Thoracic aorta (tissue), 2 donors: ENCODE results near the gene FKBP10. TPM values are rescaled to one million over a fixed set of nuclear protein-coding genes. Genes with fewer than 3 reads are reported as not detected.

Experiments
- ATAC-seq: fragments of 150-250 bp; one replicate; pipeline ENCODE4 v1.8.0; 2017; ENCODE audit warnings: low read depth; ENCODE audit not compliant: insufficient number of reproducible peaks, low FRiP score
- DNase-seq: peaks from one replicate; pipeline ENCODE4 v3.0.0-alpha.2; 2020; ENCODE audit warnings: low spot score
- H3K27ac ChIP-seq, 2 donors: fragments of 200-600 bp; sonication (generic); 1 replicate in 1 of 2; 2 replicates in 1 of 2; pipeline ENCODE4 v1.5.1; 2016; ENCODE audit warnings: mild to moderate bottlenecking in 2 of 2, moderate library complexity in 2 of 2
- H3K27me3 ChIP-seq: fragments of 200-600 bp; sonication (generic); replicated peaks from 2 replicates; pipeline ENCODE4 v1.6.0; 2016; ENCODE audit warnings: mild to moderate bottlenecking; ENCODE audit not compliant: insufficient read depth
- H3K36me3 ChIP-seq: fragments of 200-600 bp; sonication (generic); one replicate; pipeline ENCODE4 v1.5.1; 2016
- H3K4me1 ChIP-seq, 2 donors: fragments of 200-600 bp; sonication (generic); 1 replicate in 1 of 2; 2 replicates in 1 of 2; pipeline versions ENCODE4 v1.5.1 to v1.6.0; 2016; ENCODE audit warnings: low read depth in 2 of 2, mild to moderate bottlenecking in 1 of 2; ENCODE audit not compliant: control insufficient read depth in 1 of 2
- H3K4me3 ChIP-seq: fragments of 200-600 bp; sonication (generic); 2 replicates; pipeline ENCODE4 v1.5.1; 2016; ENCODE audit warnings: mild to moderate bottlenecking
- H3K9me3 ChIP-seq: fragments of 200-600 bp; sonication (generic); 2 replicates; pipeline ENCODE4 v1.5.1; 2016
- total RNA-seq, 2 donors: library from RNA; depleted of rRNA; stranded (reverse); fragments of >200 nt; gene quantifications; one replicate each; pipeline versions ENCODE4 v1.1.0 to v1.2.3, GENCODE V29; 2016
- TF ChIP-seq, protein P1 (sequence below): fragments of 200-600 bp; sonication (generic); IDR thresholded peaks from one replicate; pipeline ENCODE4 v1.5.1; 2019; ENCODE audit warnings: antibody characterized with exemption

Gene FKBP10
- total RNA-seq, 2 donors from 2014 or later: 125 to 188 TPM

GRCh38 chr17:41797377-41797776 is 15.4 kb upstream of the FKBP10 start:
- Histone ChIP-seq H3K9me3 (no peaks in the 10 kb centered on the region), H3K27me3 (no peaks in the 10 kb centered on the region), H3K36me3 (no peaks in the 10 kb centered on the region), H3K27ac (no peak overlapping the region), H3K4me1 (peaks cover 15 to 25% of the 10 kb centered on the region in 2 donors), H3K4me3 (no peak overlapping the region)
- DNase-seq (no peak), ATAC-seq (no peak)
- TF ChIP-seq, protein P1, sequence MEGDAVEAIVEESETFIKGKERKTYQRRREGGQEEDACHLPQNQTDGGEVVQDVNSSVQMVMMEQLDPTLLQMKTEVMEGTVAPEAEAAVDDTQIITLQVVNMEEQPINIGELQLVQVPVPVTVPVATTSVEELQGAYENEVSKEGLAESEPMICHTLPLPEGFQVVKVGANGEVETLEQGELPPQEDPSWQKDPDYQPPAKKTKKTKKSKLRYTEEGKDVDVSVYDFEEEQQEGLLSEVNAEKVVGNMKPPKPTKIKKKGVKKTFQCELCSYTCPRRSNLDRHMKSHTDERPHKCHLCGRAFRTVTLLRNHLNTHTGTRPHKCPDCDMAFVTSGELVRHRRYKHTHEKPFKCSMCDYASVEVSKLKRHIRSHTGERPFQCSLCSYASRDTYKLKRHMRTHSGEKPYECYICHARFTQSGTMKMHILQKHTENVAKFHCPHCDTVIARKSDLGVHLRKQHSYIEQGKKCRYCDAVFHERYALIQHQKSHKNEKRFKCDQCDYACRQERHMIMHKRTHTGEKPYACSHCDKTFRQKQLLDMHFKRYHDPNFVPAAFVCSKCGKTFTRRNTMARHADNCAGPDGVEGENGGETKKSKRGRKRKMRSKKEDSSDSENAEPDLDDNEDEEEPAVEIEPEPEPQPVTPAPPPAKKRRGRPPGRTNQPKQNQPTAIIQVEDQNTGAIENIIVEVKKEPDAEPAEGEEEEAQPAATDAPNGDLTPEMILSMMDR: no peak

GRCh38 chr17:41799366-41799765 is 13.4 kb upstream of the FKBP10 start:
- Histone ChIP-seq H3K4me1 (peaks cover 4 to 13% of the 10 kb centered on the region in 2 donors), H3K9me3 (no peaks in the 10 kb centered on the region), H3K27ac (no peak overlapping the region), H3K4me3 (no peak overlapping the region), H3K36me3 (no peaks in the 10 kb centered on the region), H3K27me3 (no peaks in the 10 kb centered on the region)
- DNase-seq (no peak), ATAC-seq (no peak)
- TF ChIP-seq, protein P1: no peak

DNA sequence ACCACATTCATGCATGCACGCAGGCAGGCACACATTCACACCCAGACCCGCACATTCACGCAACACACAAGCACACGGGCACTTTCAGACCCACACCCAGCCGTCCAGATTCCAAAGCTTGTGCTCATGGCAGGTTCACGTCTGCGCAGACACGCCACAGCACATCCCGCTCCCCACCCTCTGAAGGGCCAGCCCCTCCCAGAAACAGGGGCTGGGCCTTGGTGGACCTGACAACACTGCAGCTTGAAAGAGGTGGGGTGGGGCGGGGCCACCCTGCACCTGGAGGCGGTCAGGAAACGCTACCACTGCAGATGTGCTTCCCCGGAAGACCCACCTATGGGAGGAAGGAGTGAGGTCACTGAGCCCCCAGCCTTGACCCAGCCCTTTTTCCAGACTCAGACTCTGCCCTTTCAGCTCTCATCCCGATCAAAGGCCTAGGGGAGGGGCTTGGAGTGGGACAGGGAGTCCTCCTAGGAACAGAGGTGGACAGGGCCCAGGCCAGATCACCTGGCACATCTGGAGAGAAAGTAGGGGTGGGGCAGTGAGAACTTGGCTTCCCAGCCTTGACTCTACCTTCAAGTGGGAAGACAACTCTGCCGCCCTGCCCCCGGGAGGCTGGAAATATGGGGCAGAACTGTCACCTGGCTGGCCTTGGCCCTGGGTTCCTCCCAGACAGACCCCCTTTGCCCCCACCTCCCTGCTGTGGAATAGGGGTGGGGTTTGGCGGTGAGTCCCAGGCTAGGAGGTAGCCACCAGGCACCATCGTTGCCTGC is 12.0 kb upstream of the FKBP10 start:
- TF ChIP-seq, protein P1: no peak
- Histone ChIP-seq H3K4me1 (peaks cover 4 to 13% of the 10 kb centered on the region in 2 donors), H3K36me3 (no peaks in the 10 kb centered on the region), H3K27ac (no peak overlapping the region), H3K9me3 (no peaks in the 10 kb centered on the region), H3K27me3 (no peaks in the 10 kb centered on the region), H3K4me3 (peak overlapping the region; percentile 33)
- DNase-seq (no peak), ATAC-seq (no peak)

- peak overlapping the region; percentile 33 for H3K4me3 ChIP-seq
- peak; percentile 44 for ATAC-seq
- no peaks in the 10 kb centered on the region for H3K9me3 ChIP-seq
- no peaks in the 10 kb centered on the region for H3K36me3 ChIP-seq
- DNase-seq: peak; percentile 51
- H3K27ac ChIP-seq: no peak overlapping the region
- TF ChIP-seq, protein P1: peak; percentile 98
- H3K27me3 ChIP-seq: no peaks in the 10 kb centered on the region
- H3K4me1 ChIP-seq: peaks cover 4 to 13% of the 10 kb centered on the region in 2 donors
These were observed 11.2 kb upstream of the FKBP10 start for GRCh38 chr17:41801374-41802271.
